Activated CD8-positive, alpha-beta memory T cell treated with anti-CD3 and anti-CD28 coated beads, Interleukin-2, amount 10 ng/mL, durations not matched to agents 7 days and 5 days (primary cell): Measurements from ENCODE around the gene IQCN. TPM values are rescaled to one million over a fixed set of nuclear protein-coding genes. Genes with fewer than 3 reads are reported as not detected.
A peak's percentile ranks its signal among the peaks of the same experiment; 100 is the strongest.

Experiments used
- ATAC-seq: fragments of 150-1000 bp; cut with Tn5 transposase; one replicate; pipeline ENCODE4 v1.10.0; 2021; ENCODE audit warnings: moderate library complexity
- CTCF ChIA-PET: fragments of 350-600 bp; sonication (Branson Sonifier 250); formaldehyde crosslinking; loops from one replicate; lab custom pipeline; 2021; ENCODE audit warnings: antibody characterized with exemption; lab: Charles Lee
- DNase-seq: peaks from one replicate; pipeline ENCODE4 v3.0.0-alpha.2; 2020
- H3K27ac Mint-ChIP-seq: one replicate; pipeline ENCODE4 v1.8.0; 2021; ENCODE audit warnings: mild to moderate bottlenecking, mixed read lengths
- H3K27me3 Mint-ChIP-seq: one replicate; pipeline ENCODE4 v1.8.0; 2021; ENCODE audit warnings: mixed read lengths
- H3K36me3 Mint-ChIP-seq: one replicate; pipeline ENCODE4 v1.8.0; 2021; ENCODE audit warnings: mild to moderate bottlenecking, mixed read lengths
- H3K4me1 Mint-ChIP-seq: one replicate; pipeline ENCODE4 v1.8.0; 2021; ENCODE audit warnings: mixed read lengths
- H3K4me3 Mint-ChIP-seq: one replicate; pipeline ENCODE4 v1.8.0; 2021; ENCODE audit warnings: mild to moderate bottlenecking, moderate library complexity, mixed read lengths
- H3K9me3 Mint-ChIP-seq: one replicate; pipeline ENCODE4 v1.8.0; 2022; ENCODE audit warnings: low read depth, mixed read lengths
- total RNA-seq, 2 experiments: library from RNA; stranded (reverse); gene quantifications; one replicate each; pipeline ENCODE4 v1.2.3, GENCODE V29; 2021

IQCN gene
- total RNA-seq, 2 experiments from 2014 or later, result 2.2 to 3.1 TPM

DNA sequence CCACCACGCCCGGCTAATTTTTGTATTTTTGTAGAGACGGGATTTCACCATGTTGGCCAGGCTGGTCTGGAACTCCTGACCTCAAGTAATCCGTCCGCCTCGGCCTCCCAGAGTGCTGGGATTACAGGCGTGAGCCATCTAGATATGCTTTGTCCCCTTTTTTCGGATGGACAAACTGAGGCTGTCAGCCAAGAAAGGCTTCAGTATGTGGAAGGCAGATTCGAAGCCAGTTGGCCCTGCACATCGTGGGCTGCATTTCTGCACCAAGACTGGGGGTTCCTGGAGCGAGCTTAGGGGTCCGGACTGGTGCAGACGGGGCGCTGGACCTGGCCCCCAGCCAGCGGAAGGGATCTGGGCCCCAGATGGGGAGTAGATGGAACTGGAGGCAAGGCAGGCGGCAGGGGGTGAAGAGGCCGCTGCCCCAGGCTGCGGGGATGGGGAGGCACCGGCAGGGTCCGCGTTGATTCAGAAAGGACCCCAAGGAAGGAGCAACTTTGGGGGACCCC, 16.8 kb upstream of the IQCN start:
- peaks cover 68% of the 10 kb centered on the region for H3K4me1 Mint-ChIP-seq
- H3K9me3 Mint-ChIP-seq, result no peaks in the 10 kb centered on the region
- CTCF ChIA-PET, result interaction anchor here (2.3 to 5.1 kb wide), 5 partner anchors 11 to 38 kb away, joined by 6 to 161 read pairs (median 29); partner anchors contain the start of genes JUND and LSM4
- no peaks in the 10 kb centered on the region for H3K27me3 Mint-ChIP-seq
- H3K27ac Mint-ChIP-seq, result peak overlapping the region; percentile 98
- peak overlapping the region; percentile 91 for H3K4me3 Mint-ChIP-seq
- peak; percentile 5 for ATAC-seq
- peaks cover 12% of the 10 kb centered on the region for H3K36me3 Mint-ChIP-seq
- DNase-seq, result peak; percentile 68

DNA sequence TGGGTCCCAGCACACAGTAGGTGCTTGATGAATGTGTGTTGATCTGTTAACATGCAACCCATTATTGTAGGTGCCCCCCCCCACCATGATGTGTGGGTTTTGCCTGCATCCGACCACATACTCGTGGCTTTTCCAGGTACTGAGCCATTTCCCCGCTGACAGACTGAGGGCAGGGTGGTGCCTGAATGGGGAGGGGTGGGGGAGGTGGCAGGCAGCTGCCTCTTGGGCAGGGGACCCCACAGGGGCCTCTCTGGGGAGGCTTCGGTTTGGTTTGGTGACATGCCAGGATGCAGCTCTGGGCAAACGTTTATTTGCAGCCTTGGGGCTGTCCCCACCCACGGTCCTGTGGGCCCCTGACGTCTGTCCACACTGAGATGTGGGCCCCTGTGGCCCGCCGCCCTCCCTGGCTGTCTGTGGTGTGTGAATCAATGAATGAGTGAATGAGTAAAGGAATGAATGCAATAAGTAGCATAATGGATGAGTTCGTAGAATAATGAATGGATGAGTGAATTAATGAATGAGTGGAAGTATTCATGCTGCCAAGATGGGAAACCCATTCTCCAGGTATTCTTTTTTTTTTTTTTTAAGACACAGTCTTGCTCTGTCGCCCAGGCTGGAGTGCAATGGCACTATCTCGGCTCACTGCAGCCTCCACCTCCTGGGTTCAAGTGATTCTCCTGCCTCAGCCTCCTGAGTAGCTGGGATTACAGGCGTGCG, 16.2 kb upstream of the IQCN start:
- Mint-ChIP-seq H3K9me3 (no peaks in the 10 kb centered on the region), H3K4me3 (peak overlapping the region; percentile 91), H3K4me1 (peaks cover 67% of the 10 kb centered on the region), H3K27ac (peak overlapping the region; percentile 98), H3K27me3 (no peaks in the 10 kb centered on the region), H3K36me3 (peaks cover 8% of the 10 kb centered on the region)
- CTCF ChIA-PET, result interaction anchor here (2.6 to 5.1 kb wide), 3 partner anchors 10 to 32 kb away, joined by 17 to 161 read pairs (median 29); partner anchors contain the start of genes JUND and LSM4
- peak; percentile 97 for DNase-seq
- peak; percentile 45 for ATAC-seq

DNA sequence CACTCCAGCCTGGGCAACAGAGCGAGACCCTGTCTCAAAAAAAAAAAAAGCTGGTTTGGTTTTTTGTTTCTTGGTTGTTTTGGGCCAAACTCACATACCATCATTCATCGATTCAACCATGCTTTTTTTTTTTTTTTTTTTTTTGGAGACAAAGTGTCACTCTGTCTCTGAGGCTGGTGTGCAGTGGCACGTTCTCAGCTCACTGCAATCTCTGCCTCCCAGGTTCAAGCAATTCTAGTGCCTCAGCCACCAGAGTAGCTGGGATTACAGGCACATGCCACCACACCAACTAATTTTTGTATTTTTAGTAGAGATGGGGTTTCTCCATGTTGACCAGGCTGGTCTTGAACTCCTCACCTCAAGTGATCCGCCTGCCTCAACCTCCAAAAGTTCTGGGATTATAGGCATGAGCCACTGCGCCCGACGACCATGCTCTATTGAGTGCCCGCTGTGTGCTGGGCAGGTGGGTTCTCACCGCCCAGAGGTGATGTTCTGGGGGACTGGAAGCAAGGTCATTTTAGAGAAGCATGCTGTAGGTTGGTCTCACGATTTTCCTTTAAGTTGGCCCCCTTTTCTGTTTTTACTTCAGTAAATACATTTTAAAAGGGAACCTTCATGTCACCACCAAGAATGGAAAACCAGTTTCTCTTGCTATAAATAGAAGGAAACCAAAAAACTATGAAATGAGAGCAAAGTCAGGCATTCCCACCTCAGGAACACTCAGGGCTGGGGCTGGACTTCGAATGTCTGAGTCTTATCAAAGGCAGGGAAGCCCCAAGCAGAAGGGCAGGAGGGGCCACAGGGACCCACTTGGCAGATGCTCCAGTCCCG, 15.4 kb upstream of the IQCN start:
- Mint-ChIP-seq H3K27ac (peak overlapping the region; percentile 98), H3K27me3 (no peaks in the 10 kb centered on the region), H3K4me1 (peaks cover 70% of the 10 kb centered on the region), H3K4me3 (peak overlapping the region; percentile 91), H3K9me3 (no peaks in the 10 kb centered on the region), H3K36me3 (peaks cover 12% of the 10 kb centered on the region)
- DNase-seq (no peak), ATAC-seq (peak; percentile 8)
- CTCF ChIA-PET, result interaction anchor here (0.7 to 5.1 kb wide), 5 partner anchors 9 to 32 kb away, joined by 3 to 161 read pairs (median 17); partner anchors contain the start of genes JUND and LSM4

DNA sequence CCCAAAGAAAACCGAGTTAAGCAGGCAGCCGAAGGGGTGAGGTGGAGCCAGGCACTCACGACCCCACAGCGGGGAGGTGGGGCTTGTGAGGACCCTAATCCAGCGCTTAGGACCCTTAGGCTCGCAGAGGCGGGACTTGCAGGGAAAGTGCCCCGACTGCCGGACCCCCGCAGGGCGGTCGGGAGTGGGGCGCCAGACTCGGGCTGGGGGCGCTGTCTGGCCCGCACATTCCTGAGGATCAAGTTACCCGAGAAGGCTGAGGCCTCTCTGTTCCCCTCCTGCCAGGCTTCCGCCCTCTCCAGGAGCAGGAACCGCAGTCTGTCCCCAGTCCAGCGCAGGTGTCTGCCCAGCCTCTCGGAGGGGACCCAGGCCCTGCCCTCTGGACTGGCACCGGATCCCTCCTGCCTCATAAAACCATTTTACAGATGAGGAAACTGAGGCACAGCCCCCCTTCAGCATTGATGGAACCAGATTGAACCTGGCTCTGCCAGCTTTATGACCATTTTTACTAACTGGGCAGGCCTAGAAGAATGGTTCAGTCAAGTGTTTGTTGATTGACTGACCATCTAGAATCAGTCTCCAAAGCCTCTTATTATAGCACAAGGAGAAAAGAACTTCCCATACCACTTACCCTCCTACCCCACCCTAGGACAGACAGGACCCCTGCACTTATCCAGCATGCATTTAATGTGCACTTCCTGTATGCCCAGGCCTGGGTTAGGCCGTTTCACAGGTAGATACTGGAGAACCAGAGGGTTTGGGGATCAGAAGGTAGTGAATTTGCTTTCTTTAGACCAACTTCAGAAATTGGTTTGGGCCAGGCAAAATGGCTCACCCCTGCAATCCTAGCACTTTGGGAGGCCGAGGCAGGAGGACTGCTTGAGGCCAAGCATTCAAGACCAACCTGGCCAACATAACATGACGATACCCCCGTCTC, 13.9 kb upstream of the IQCN start:
- CTCF ChIA-PET, result interaction anchor here (1.3 to 2.6 kb wide), 3 partner anchors 9 to 16 kb away, joined by 6 to 17 read pairs (median 10); no protein-coding TSS in a partner anchor
- peaks cover 62% of the 10 kb centered on the region for H3K4me1 Mint-ChIP-seq

DNA sequence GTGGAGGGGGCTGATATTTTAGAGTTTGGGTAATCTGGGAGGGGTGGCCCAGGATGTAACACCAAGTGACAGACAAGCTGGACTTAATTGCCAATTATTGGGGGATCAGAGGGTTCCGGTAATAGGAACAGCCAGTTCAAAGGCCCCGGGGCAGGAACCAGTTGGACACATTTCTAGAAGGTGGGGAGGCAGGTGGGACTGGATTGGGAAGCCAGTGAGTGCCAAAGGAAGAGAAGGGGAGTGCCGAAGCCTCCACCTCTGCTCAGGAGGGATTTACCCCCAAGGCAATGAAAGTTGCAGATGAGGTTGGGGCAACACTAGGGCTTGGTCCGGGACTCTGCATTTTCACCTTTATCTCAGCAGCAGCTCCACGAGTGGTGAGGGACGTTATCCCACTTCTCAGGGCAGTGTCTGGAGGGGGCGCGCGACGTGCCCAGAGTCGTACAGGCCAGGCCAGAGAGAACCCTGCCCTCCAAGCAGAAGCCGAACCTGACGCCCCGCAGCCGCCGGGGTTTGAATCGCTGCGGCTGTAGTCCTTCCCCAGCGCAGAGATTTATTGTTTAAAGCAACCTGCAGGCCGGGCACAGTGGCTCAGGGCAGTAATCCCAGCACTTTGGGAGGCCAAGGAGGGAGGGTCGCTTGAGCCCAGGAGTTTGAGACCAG, 12.9 kb upstream of the IQCN start:
- Mint-ChIP-seq H3K27me3 (no peaks in the 10 kb centered on the region), H3K9me3 (no peaks in the 10 kb centered on the region), H3K27ac (peak overlapping the region; percentile 69), H3K4me3 (no peak overlapping the region), H3K4me1 (peaks cover 69% of the 10 kb centered on the region), H3K36me3 (peaks cover 8% of the 10 kb centered on the region)
- no peak for DNase-seq
- CTCF ChIA-PET, result interaction anchor here (1.9 kb wide), 1 partner anchor 9 kb away, joined by 6 read pairs; no protein-coding TSS in a partner anchor
- ATAC-seq, result no peak

More for the DNA sequence above, 13.9 kb upstream of the IQCN start:
- ATAC-seq (no peak), DNase-seq (no peak)
- Mint-ChIP-seq H3K36me3 (peaks cover 10% of the 10 kb centered on the region), H3K27me3 (no peaks in the 10 kb centered on the region), H3K27ac (no peak overlapping the region), H3K9me3 (no peaks in the 10 kb centered on the region), H3K4me3 (no peak overlapping the region)

DNA sequence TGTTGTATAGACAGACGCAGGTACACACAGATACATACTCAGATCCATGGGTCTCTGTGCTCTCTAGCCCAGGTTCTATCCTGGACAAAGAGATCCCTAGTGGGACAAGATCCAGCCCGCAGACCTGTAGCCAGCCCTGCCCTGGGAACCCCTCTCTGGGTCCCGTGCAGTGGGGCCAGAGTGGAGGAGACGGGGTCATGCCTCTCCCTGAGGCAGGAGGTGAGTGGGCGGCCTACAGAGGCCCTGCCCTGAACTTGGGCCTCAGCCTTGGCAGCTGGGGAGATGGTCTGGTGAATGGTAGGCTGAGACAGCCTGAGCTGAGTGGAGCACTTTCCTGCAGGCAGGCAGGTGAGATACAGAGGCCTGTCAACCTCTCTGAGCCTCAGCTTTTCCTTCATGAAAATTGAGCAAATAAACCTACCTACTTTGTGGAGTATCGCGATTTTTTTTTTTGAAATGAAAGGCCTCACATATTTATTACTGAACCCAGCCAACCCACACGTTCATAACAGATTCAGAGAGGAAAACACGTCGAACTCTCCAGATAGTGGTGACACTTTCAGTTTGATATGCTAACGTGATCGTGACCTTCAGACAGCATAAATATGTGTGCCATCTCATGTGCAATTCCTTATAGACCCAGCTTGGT, 10.6 kb upstream of the IQCN start:
- Mint-ChIP-seq H3K27me3 (no peaks in the 10 kb centered on the region), H3K4me3 (peak overlapping the region; percentile 41), H3K4me1 (peaks cover 54% of the 10 kb centered on the region), H3K36me3 (peaks cover 11% of the 10 kb centered on the region), H3K27ac (peak overlapping the region; percentile 93), H3K9me3 (no peaks in the 10 kb centered on the region)
- ATAC-seq (no peak), DNase-seq (peak; percentile 70)
- CTCF ChIA-PET, result interaction anchor here (0.7 to 10.1 kb wide), 2 partner anchors 8 to 30 kb away, joined by 3 to 399 read pairs; partner anchors contain the start of gene LSM4

DNA sequence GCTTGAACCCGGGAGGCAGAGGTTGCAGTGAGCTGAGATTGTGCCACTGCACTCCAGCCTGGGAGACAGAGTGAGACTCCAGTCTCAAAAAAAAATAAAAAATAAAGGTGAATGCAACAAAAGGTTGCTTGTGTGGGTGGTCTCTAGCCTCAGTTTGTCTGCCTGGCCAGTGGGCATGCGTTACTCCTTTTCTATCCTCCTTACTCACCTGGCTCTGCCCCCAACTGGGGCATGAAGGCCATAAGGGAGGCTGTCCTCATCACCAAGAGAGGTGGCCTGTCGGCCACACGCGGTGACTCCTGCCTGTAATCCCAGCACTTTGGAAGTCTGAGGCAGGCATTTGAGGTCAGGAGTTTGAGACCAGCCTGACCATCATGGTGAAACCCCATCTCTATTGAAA, 9.1 kb upstream of the IQCN start:
- ATAC-seq, result no peak
- H3K9me3 Mint-ChIP-seq, result no peaks in the 10 kb centered on the region
- H3K27me3 Mint-ChIP-seq, result no peaks in the 10 kb centered on the region
- DNase-seq, result no peak
- H3K27ac Mint-ChIP-seq, result peak overlapping the region; percentile 93
- peaks cover 26% of the 10 kb centered on the region for H3K36me3 Mint-ChIP-seq
- CTCF ChIA-PET, result interaction anchor here (6.1 to 10.1 kb wide), 2 partner anchors 9 to 31 kb away, joined by 161 to 399 read pairs; partner anchors contain the start of gene LSM4
- peaks cover 53% of the 10 kb centered on the region for H3K4me1 Mint-ChIP-seq
- no peak overlapping the region for H3K4me3 Mint-ChIP-seq

DNA sequence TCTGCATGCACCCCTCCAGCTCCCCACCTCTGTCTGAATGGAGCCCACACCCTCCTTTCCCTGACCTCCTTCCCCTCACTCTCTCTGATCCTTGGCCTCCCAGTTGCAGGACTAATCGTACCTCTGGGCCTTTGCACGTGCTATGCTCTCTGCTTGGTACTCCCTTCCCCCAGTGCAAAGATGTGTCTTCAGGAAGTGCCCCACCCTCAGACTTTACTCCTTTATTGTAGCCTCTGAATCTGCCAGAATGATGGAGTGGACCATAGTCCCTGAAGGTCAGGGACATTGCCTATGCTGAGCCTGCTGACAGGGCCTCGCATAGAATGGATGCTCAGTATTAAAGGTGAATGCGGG, 8.5 kb upstream of the IQCN start:
- H3K9me3 Mint-ChIP-seq, result no peaks in the 10 kb centered on the region
- no peak for ATAC-seq
- H3K4me3 Mint-ChIP-seq, result peak overlapping the region; percentile 72
- peaks cover 31% of the 10 kb centered on the region for H3K36me3 Mint-ChIP-seq
- no peak for DNase-seq
- H3K27ac Mint-ChIP-seq, result peak overlapping the region; percentile 93
- peaks cover 56% of the 10 kb centered on the region for H3K4me1 Mint-ChIP-seq
- CTCF ChIA-PET, result interaction anchor here (0.6 to 10.1 kb wide), 5 partner anchors 10 to 131 kb away, joined by 3 to 399 read pairs (median 161); partner anchors contain the start of genes LSM4 and SSBP4
- H3K27me3 Mint-ChIP-seq, result no peaks in the 10 kb centered on the region

DNA sequence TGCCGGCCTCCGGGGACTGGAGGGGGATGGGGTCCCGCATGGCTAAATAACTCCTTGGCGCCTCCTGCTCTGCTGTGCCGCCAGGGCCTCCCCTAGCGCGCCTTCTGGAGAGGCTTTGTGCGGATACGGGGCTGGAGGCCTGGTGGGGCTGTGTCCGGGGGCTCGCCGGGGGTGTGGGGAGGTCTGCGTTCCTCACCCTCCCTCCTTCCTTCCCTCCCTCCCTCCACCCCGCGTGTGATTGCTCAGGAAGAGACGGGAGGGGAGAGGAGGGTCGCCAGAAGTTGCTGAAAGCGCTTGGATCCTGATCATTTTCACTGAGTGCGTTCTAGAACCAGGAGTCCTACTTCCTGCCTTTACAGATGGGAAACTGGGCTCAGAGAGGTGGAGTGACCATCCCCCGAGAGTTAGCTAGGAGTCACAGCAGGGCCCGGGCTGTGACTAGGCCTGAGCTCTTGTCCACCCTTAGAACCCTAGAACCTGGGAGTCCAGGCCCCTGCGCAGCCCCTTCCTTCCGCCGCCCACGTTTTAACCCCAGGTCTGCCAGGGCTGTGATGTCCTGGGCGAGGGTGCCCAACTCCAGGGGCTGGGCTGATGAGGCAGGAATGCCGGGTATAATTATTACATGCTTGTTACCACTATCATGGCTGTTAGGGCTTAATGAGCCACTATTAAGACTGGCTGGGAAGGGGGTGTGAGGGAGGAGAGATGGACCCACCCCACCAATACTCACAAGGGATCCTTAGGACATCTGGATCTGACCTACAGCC, 8.0 kb upstream of the IQCN start:
- peak; percentile 45 for ATAC-seq
- Mint-ChIP-seq H3K4me3 (peak overlapping the region; percentile 72), H3K27ac (peak overlapping the region; percentile 93), H3K27me3 (no peaks in the 10 kb centered on the region), H3K36me3 (peaks cover 35% of the 10 kb centered on the region), H3K9me3 (no peaks in the 10 kb centered on the region), H3K4me1 (peaks cover 59% of the 10 kb centered on the region)
- peak; percentile 65 for DNase-seq
- CTCF ChIA-PET, result interaction anchor here (0.6 to 10.1 kb wide), 7 partner anchors 10 to 132 kb away, joined by 3 to 399 read pairs (median 161); partner anchors contain the start of genes LSM4 and SSBP4

DNA sequence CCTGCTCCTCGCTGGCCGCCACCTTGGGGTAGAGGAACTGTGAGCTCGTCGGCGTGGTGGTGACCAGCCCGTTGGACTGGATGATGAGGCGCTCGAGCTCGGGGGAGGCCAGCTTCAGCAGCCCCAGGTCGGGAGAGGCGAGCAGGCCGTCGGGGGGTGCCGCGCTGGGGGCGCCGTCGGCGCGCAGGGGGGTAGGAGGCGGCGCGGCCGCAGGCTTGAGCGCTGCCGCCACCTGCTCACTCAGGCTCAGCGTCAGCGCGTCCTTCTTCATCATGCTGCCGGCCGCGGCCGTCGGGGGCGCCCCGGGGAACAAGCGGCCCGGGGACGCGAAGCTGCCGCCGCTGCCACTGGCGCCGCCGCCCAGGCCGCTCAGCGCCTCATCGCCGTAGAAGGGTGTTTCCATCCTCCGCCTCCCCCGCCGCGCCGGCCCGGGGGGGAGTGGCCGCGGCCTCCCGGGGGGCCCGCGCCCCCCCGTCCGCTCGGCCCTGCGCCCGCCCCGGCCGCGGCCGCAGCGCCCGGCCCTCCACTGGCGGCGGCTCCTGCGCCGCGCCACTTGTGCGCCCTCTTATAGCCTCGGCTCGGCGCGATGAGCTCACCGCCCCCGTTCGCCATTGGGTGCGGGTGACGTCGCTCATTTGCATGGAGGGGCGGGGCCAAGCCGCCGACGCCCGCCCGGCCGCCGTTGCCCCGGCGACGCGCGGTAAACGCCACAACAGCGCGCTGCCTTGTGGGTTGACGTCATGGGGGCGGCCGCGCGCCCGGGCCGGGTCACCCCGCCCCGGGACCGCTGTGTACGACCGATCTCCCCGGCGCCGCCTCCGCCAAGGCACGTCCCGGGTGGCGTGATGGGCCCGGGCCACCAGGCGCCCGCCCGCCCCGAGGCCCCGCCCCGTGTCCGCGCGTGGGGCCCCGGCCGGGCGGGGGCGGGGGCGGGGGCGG, 7.1 kb upstream of the IQCN start, which contains the start of gene JUND:
JUND (minus strand) TSS at position 541 of the 939 bp plus-strand sequence; CDS start at position 403, 138 bp downstream.
- no peaks in the 10 kb centered on the region for H3K27me3 Mint-ChIP-seq
- H3K4me3 Mint-ChIP-seq, result peak within 1 kb of the TSS; percentile 96
- H3K27ac Mint-ChIP-seq, result peak within 1 kb of the TSS; percentile 97
- H3K4me1 Mint-ChIP-seq, result peaks cover 54% of the 10 kb centered on the region
- DNase-seq, result peak; percentile 98
- peak; percentile 68 for ATAC-seq
- H3K36me3 Mint-ChIP-seq, result peaks cover 35% of the 10 kb centered on the region
- CTCF ChIA-PET, result interaction anchor here (1.0 to 10.1 kb wide), 8 partner anchors 11 to 133 kb away, joined by 3 to 399 read pairs (median 144); partner anchors contain the start of genes LSM4, PGPEP1 and SSBP4
- no peaks in the 10 kb centered on the region for H3K9me3 Mint-ChIP-seq
